ENCODE measurements around the gene GALNS.

DNA sequence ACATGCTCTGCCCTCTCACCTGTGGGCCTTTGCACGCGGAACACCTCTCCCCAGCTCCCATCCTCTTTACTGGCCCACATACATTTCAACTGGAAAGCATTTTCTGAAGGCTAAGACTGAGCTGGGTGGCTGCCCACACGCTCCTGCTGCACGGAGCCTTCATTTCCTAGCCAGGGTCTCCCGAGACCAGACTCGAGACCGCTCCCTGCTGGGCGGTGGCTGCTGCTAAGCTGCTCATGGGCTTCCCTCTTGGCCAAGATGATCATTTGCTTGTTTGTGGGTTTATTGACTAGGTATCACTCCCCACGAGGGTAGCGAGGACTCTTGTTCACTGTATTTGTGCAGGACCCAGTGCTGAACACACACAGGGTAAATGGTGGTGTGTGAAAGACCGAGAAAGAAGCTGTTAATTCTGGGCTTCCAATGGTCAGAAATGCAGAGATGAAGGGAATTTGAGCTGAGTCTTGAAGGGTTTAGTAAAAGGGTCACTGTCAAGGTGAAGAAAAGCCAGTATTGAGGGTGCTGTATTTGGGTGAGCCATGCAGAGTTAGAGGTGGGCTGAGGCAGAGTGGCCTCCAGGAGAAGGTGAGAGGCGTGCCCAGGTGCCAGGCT is 1.1 kb upstream of the GALNS start:
- TF ChIP-seq, protein P1, sequence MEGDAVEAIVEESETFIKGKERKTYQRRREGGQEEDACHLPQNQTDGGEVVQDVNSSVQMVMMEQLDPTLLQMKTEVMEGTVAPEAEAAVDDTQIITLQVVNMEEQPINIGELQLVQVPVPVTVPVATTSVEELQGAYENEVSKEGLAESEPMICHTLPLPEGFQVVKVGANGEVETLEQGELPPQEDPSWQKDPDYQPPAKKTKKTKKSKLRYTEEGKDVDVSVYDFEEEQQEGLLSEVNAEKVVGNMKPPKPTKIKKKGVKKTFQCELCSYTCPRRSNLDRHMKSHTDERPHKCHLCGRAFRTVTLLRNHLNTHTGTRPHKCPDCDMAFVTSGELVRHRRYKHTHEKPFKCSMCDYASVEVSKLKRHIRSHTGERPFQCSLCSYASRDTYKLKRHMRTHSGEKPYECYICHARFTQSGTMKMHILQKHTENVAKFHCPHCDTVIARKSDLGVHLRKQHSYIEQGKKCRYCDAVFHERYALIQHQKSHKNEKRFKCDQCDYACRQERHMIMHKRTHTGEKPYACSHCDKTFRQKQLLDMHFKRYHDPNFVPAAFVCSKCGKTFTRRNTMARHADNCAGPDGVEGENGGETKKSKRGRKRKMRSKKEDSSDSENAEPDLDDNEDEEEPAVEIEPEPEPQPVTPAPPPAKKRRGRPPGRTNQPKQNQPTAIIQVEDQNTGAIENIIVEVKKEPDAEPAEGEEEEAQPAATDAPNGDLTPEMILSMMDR (IDR thresholded peaks at IDR 0.05) = peak in 2 of 3 donors; percentile 44 to 60
- TF ChIP-seq EP300 (IDR thresholded peaks at IDR 0.05) (no peak), POLR2A (IDR thresholded peaks at IDR 0.05) (no peak)
